Nucleus accumbens (tissue), 56 donors: ENCODE measurements around the gene AGL.
"Not testable (repeated sequence)": the region's sequence is repeated elsewhere in the genome, so short reads cannot be mapped to it uniquely, and the experiment has no call there.

Source experiments
- DNase-seq, 56 donors: peaks; one replicate each; lab custom pipeline; 2025; lab: John Stamatoyannopoulos, UW

Gene AGL

DNA sequence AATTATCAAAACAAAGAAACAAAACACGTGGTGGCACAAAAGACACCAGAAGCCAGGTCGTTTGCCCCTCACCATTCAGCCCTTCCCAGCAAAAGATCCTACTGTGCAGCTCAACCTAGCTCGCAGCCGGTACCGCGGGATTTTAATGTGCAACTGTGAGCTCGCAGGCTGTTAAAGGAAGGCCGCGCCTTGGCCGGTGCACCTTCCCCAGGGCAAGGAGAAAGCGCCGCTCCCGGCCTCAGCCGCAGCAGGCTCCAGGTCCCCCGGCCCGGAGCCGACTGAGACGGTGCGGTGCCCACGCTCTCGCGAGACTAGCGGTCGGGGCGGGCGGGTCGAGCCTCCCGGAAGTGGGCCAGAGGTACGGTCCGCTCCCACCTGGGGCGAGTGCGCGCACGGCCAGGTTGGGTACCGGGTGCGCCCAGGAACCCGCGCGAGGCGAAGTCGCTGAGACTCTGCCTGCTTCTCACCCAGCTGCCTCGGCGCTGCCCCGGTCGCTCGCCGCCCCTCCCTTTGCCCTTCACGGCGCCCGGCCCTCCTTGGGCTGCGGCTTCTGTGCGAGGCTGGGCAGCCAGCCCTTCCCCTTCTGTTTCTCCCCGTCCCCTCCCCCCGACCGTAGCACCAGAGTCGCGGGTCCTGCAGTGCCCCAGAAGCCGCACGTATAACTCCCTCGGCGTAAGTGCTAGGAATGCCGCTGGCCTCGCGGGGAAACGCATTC lies at the start of gene AGL:
Gene AGL (plus strand): TSS at position 618 of the 715 bp plus-strand sequence. CDS start 682 bp downstream, outside the sequence.
- peak; percentile 14 to 88 (median 74) for DNase-seq

DNA sequence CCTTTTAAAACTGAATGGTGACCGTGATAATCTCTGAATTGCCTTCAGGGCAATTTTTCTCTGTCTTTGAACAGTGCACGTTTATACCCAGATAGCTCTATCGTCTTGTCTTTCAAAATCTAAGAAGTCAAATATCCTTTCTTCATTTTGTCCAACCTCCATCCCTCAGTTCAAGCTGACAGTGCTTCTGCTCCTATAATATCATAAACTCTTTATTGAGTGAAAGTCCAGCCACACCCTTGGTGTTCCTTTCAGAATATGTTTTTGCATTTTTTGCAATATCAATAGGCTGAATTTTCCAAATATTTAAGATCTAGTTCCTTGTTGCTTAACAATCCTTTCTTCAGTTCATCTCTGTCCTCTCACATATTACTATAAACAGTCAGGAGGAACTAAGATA lies 48.6 kb upstream of the AGL start:
- DNase-seq, result no peak

DNA sequence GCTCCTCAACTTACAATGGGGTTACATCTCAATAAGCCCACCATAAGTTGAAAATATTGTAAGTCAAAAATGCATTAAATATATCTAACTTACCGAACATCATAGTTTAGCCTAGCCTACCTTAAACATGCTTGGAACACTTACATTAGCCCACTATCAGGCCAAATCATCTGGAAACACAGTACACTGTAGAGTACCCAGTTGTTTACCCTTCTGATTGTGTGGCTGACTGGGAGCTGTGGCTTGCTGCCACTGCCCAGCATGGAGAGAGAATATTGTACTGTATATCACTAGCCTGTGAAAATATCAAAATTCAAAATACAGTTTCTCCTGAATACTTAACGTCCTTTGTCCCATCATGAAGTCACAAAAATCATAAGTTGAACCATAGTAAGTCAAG lies 43.3 kb upstream of the AGL start:
- no peak for DNase-seq

DNA sequence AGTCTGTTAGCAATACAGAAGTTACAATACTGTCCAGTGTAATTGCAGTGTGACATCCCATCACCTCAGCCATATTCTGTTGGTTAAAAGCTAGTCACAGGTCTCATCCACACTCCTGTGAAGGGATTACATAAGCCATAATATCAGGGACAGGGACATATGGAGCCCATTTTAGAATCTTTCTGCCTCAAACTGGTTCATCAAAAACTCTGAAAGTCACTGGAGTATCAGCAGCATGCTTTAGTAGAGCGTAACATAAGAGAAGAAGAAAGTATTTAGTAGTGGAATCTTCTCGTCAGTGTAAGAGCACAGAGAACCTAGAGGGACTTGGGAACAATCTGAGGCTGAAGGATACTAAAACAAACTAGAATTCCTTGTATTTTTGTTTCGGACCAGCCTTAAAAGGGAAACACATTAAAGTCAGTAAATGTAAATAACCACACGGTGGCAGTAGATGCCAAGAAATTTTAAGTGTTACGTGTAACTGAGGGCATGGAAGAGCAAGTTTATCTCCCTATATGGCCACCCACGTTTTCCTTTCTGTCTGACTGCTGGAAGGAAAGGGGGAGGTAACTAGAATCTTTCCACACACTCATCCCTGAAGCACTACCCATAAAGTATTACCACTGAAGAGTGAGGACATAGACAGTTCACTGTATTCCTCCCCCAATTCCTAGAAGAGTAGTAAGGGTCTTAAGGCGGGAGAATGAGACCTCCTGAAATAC lies 41.6 kb upstream of the AGL start:
- peak in 15 of 56 donors; percentile 1 to 50 (median 5) for DNase-seq

DNA sequence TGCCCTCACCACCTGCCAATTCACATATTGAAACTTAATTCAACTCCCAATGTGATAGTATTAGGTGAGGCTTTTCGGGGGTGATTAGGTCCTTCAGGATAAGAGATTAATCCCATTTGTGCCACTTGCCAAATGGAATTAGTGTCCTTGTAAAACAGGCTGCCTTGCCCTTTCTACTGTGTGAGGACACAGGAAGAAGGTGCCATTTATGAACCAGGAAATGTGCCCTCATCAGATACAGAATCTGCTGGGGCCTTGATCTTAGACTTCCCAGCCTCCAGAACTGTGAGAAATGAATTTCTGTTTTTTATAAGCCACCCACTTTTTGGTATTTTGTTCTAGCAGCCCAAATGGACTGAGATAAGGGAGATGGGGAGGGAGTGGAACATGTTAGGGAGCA lies 39.1 kb upstream of the AGL start:
- DNase-seq, result no peak

DNA sequence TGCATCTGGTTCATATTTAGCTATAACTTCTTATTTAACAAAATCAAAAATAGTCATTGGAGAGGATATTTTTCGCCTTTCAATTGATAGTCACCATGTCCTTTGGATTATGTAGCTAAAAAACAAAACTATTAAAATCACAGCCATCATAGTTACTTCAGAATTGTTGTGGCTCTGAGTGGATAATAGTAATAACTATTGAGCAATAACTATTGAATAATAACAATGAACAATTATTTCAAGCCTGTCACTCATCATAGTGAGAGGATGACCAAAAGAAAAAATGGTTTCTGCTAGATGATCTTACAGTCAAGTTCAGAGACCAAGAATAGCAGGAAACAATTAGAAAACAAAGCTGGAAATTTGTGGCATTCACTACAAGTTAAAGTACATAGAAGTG lies 38.4 kb upstream of the AGL start:
- DNase-seq, result no peak

DNA sequence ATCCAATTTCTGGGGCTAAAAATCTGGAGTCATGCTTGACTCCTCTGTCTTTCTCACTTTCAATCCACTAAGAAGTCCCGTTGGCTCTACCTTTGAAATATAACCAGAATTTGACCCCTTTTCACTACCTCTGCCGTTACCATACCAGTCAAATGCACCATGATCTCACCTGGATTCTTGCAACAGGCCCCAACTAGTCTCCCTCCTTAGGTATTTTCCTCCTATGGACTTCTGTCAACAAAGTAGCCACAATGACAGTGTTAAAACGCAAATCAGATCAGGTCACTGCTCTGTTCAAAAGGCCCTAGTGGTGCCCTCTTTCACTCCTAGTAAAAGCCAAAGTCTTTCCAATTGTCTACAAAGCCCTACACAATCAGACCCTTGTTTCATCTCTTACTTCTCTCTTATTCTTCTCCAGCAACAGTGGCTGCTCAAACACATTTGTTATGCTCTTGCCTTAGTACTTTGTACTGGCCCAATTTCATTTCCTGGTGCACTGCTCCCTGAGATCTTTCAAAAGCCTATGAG lies 35.7 kb upstream of the AGL start:
- DNase-seq, result no peak

DNA sequence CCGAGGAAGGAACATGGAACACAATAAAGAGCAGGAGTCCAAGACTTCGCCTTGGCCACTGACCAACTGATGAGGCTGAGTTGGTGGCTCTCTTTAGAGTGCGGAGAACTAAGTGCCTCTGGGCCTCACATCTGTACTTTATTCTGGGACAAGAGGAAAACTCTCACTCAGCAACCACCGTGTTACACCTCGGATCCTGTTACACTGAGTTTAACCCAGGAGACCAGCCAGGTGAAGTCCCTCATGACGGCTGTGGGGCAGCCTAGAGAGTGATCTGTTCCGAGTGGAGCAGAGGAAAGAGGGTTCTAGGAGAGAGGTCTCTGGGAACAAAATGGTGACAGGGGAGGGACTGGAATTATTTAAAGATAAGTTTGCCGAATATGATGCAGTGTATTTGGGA lies 33.5 kb upstream of the AGL start:
- DNase-seq, result no peak

DNA sequence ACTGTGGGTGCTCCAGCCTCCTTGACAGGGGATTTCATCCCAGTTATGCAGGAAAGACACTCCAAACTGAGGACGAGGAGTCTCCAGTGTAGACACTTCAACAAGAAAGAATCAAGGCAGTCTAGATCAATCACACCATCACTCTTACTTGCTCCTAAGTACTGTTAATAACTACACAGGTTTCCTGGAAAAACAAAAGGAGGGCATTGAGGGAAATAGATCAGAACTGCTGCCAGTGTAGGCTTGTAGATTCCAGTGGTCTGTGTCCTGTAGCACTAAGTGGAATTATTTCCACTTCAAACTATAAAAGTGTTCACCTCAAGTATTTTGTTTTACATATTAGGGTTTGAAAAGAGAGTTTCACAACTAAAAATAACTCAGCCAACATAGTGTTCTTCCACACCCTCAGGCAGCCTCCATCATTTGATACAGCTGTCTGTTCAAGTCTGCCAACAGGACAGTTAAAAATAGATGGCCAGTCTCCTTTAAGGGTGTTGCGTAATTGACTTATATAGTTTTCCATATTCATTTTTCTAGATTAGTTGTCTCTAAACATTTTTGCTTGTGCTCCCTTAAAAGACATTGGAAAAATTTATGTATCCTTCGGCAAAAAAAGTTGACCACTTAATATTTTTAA lies 32.0 kb upstream of the AGL start:
- DNase-seq, result no peak

DNA sequence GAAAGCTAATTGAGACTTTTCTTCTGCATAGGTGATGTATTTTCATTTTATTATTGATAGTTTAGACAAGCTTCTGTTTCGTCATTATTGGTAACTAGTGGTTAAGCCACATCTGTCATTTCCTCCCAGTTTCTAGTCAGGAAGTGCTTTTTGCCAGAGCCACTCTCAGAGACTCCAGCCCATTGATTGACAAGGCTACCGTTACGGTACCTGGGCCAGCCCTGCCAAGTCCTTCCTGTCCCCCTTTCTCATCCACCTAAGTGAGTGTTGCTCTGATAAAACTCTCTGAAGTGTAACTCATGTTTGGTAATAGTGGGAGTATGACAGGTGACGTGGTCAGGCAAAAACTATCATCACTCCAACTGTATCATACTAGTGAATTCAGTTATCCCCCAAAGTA lies 29.6 kb upstream of the AGL start:
- DNase-seq, result no peak

DNA sequence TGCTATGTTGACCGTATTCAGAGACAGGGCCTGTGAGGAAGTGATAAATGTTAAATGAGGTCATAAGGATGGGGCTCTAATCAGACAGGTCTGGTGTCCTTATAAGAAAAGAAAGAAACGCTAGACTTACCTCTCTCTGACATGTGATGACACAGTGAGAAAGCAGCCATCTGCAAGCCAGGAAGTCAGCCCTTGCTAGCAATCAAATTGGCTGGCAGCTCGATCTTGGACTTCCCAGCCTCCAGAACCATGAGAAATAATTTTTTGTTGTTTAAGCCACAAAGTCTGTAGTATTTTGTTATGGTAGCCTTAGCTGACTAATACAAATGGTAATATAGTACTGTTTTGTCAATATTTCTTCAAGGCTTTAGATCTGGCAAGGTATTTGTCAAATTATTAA lies 25.1 kb upstream of the AGL start:
- DNase-seq, result no peak

DNA sequence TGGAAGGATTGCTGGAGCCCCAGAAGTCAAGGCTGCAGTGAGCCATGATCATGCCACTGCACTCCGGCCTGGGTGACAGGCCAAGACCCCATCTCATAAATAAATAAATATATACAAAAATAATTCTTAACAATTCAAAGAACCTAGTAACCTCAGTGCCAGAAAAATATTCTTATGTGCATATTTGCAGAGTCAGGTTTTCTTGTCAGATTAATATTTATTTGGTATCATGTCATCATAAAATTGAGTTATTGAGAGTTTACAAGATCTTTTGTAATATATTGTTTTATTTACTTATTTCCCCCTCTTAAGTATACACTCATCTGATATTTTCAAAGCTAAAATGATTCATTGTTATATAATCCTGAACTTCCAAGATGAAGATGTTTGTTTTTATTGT lies 24.5 kb upstream of the AGL start:
- no peak for DNase-seq

DNA sequence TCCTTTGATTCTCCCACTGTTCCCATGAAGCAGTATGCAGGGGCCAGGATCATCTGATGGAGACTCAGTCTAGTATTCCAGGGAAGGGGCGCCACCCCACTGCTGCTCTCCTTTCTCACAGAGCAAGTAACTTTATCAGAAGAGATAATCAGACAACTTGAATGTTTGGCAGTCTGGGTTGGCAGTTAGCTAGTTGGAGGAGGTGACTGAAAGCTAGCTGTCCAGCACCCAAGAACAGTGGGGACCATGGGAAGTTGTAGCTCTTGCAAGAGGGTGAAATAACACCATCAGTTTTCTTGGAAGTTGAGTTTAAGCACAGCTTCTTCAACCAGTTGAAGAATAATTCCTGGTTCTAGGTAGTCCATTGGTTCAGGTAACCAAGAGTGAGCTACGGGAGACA lies 22.2 kb upstream of the AGL start:
- DNase-seq, result no peak

DNA sequence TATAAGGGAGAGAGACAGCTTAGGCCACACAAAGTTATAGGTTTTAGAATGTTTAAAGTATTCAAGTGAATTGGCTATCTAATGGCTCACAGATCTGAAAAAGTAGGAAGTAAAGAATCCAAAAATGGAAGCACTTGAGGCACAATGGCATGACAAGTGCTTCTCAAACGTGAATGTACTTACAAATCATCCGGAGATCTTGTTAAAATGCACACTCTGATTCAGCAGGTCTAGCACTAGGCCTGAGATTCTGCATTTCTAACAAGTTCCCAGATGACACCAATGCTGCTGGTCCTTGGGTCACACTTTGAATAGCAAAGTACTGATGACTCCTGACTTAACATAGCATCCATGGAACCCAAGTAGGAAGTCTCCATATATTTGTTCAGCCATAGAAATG lies 20.9 kb upstream of the AGL start:
- DNase-seq, result no peak

DNA sequence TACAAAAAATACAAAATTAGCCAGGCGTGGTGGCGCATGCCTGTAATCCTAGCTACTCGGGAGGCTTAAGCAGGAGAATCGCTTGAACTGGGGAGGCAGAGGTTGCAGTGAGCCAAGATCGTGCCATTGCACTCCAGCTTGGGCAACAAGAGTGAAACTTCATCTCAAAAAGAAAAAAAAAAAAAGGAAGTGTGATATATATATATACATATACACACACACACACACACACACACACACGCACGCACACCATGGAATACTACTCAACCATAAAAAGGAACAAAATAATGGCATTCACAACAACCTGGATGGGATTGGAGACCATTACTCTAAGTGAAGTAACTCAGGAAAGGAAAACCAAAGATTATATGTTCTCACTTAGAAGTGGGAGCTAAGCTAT lies 16.2 kb upstream of the AGL start:
- DNase-seq, result not testable (repeated sequence)

DNA sequence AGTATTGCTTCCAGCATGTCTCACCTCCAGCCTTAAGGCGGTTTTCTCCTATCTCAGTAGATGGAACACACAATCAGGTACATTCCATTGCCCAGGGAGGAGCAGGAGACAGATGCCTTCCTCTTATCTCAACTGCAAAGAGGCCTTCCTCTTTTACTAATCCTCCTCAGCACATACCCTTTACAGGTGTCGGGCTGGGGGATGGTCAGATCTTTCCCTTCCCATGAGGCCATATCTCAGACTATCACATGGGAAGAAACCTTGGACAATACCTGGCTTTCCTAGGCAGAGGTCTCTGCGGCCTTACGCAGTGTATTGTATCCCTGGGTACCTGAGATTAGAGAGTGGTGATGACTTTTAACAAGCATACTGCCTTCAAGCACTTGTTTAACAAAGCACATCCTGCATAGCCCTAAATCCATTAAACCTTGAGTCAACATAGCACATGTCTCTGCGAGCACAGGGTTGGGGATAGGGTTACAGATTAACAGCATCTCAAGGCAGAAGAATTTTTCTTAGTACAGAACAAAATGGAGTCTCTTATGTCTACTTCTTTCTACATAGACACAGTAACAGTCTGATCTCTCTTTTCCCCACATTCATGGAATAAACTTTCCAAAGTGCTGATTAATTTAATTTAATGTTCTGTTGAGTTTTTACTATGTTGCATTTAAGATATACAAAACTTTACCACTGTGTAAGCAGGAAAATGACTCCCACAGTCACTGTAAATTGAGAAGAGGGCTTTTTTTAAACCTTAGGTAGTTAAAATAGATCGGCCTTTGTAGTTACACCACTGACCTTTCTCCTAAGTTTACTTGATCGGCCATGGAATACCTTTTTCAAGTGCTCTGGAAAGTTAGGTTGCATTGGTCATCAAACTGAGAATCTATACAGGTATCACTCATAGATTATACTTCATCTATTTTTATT lies 13.7 kb upstream of the AGL start:
- not testable (repeated sequence) for DNase-seq

DNA sequence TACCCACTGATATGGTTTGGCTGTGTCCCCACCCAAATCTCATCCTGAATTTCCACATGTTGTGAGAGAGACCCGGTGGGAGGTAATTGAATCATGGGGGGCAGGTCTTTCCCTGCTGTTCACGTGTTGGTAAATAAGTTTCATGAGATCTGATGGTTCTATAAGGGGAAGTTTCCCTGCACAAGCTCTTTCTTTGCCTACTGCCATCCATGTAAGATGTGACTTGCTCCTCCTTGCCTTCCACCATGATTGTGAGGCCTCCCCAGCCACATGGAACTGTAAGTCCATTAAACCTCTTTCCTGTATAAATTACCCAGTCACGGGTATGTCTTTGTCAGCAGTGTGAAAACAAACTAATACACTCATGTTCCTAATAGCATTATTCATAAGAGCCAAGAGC lies 9.8 kb upstream of the AGL start:
- not testable (repeated sequence) for DNase-seq

DNA sequence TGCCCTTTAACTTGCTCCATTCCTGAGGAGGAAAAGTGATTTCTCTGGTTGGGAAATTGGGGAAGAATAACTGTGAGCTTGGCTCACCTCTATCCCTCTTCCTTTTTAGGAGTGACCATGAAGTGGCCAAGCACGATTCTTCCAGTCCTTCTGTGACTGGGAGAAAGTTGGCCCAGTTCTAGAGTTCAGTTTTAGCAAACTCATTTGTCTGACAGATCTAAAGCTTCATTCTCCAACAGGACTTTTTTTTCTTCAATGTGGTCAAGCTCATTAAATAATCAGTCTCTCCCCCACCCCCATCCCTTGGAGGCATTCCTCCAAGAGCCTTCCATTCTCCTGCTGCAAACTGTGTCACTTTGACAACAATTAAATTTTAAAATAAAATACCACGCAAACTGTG lies 6.4 kb upstream of the AGL start:
- DNase-seq, result peak in 11 of 56 donors; percentile 0 to 39 (median 11)

DNA sequence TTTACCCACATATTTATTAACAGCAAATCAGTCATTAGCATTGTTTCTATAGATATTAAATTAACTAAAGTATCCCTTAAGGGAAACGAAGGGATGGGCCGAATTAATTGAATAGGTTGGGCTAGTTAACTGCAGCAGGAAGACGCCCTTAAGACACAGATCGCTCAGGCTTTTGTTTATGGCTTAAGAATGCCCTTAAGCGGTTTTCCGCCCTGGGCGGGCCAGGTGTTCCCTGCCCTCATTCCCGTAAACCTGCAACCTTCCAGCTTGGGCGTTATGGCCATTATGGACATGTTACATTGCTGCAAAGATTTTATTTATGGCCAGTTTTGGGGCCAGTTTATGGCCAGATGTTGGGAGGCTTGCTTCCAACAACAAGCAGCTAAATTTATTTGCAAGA lies 5.0 kb upstream of the AGL start:
- DNase-seq, result not testable (repeated sequence)

DNA sequence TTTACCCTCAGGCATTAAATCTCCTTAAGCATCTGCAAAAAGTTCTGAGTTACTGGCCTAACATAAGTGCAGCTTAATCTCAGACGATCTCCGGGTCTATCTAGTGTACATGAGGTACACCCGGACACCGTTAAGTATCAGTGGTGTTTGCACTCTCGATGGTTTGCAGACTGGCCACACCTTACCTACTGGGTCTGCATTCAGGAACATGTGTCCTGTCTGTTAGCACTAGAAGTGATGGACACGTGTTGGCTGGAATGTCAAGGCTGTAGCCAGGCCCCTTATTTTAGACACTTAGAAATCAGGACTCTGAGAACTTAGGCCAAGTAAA lies 783 bp upstream of the AGL start:
- DNase-seq, result peak in 7 of 56 donors; percentile 2 to 51 (median 23)
